ENCODE measurements around the gene RAMP1.
A peak's percentile ranks its signal among the peaks of the same experiment; 100 is the strongest.

RAMP1 gene

GRCh38 chr2:237929979-237930378 lies 70.6 kb downstream of the RAMP1 start:
- H3K27me3 ChIP-seq (ENCODE audit: insufficient read depth, poor library complexity, severe bottlenecking), result no peaks in the 10 kb centered on the region
- no peak for DNase-seq (ENCODE audit: low read depth in 1 of 2, low spot score in 1 of 2)
- TF ChIP-seq CTCF (IDR thresholded peaks at IDR 0.05; ENCODE audit: insufficient read depth, low read length) (no peak), SPI1 (IDR thresholded peaks at IDR 0.05; ENCODE audit: borderline replicate concordance, low read depth) (no peak), GABPA (IDR thresholded peaks at IDR 0.05; ENCODE audit: low read depth) (no peak), POLR2AphosphoS5 (IDR thresholded peaks at IDR 0.05; ENCODE audit: low read depth) (no peak), REST (IDR thresholded peaks at IDR 0.05; ENCODE audit: insufficient replicate concordance, low read depth) (no peak)
- no peak overlapping the region for H3K27ac ChIP-seq (replicated peaks)
- no peak overlapping the region for H3K4me3 ChIP-seq (replicated peaks; ENCODE audit: insufficient read depth, low read length)

- peak in 1 of 2 experiments; percentile 33 for DNase-seq (ENCODE audit: low read depth in 1 of 2, low spot score in 1 of 2)
- TF ChIP-seq GABPA (IDR thresholded peaks at IDR 0.05; ENCODE audit: low read depth) (no peak), POLR2AphosphoS5 (IDR thresholded peaks at IDR 0.05; ENCODE audit: low read depth) (no peak), CTCF (IDR thresholded peaks at IDR 0.05; ENCODE audit: insufficient read depth, low read length) (no peak), REST (IDR thresholded peaks at IDR 0.05; ENCODE audit: insufficient replicate concordance, low read depth) (no peak), SPI1 (IDR thresholded peaks at IDR 0.05; ENCODE audit: borderline replicate concordance, low read depth) (peak; percentile 85)
- no peaks in the 10 kb centered on the region for H3K27me3 ChIP-seq (ENCODE audit: insufficient read depth, poor library complexity, severe bottlenecking)
- no peak overlapping the region for H3K27ac ChIP-seq (replicated peaks)
- no peak overlapping the region for H3K4me3 ChIP-seq (replicated peaks; ENCODE audit: insufficient read depth, low read length)
These were observed 71.8 kb downstream of the RAMP1 start for GRCh38 chr2:237931205-237931721.

- no peak overlapping the region for H3K27ac ChIP-seq (replicated peaks)
- DNase-seq (ENCODE audit: low read depth in 1 of 2, low spot score in 1 of 2), result no peak
These were observed 73.3 kb downstream of the RAMP1 start for GRCh38 chr2:237932731-237933131.

More at GRCh38 chr2:237932731-237933131, 73.3 kb downstream of the RAMP1 start:
- Histone ChIP-seq H3K4me3 (replicated peaks; ENCODE audit: insufficient read depth, low read length) (no peak overlapping the region), H3K27me3 (ENCODE audit: insufficient read depth, poor library complexity, severe bottlenecking) (no peaks in the 10 kb centered on the region)
- TF ChIP-seq SPI1 (IDR thresholded peaks at IDR 0.05; ENCODE audit: borderline replicate concordance, low read depth) (no peak), POLR2AphosphoS5 (IDR thresholded peaks at IDR 0.05; ENCODE audit: low read depth) (no peak), CTCF (IDR thresholded peaks at IDR 0.05; ENCODE audit: insufficient read depth, low read length) (no peak), REST (IDR thresholded peaks at IDR 0.05; ENCODE audit: insufficient replicate concordance, low read depth) (no peak), GABPA (IDR thresholded peaks at IDR 0.05; ENCODE audit: low read depth) (no peak)

All from HL-60 (cell line).